HG03520 (cell line): Measurements from ENCODE around the gene INSL3.
"Not testable (repeated sequence)": the region's sequence is repeated elsewhere in the genome, so short reads cannot be mapped to it uniquely, and the experiment has no call there.

Experiments
- ATAC-seq: cut with Tn5 transposase; IDR thresholded peaks from one replicate; pipeline ENCODE4 v1.9.1; 2021; ENCODE audit warnings: mild to moderate bottlenecking, moderate library complexity; ENCODE audit not compliant: unreplicated experiment

INSL3 gene

GRCh38 chr19:17790059-17790780, 31.1 kb downstream of the INSL3 start:
- no peak for ATAC-seq

- ATAC-seq: no peak
Observed at GRCh38 chr19:17788632-17789031, 32.7 kb downstream of the INSL3 start.

GRCh38 chr19:17787274-17787913, 33.9 kb downstream of the INSL3 start:
- ATAC-seq: no peak

GRCh38 chr19:17784201-17785008, 36.9 kb downstream of the INSL3 start:
- ATAC-seq: no peak

- ATAC-seq: not testable (repeated sequence)
Observed at GRCh38 chr19:17783721-17784120, 37.6 kb downstream of the INSL3 start.

GRCh38 chr19:17780781-17781180, 40.5 kb downstream of the INSL3 start:
- no peak for ATAC-seq

GRCh38 chr19:17778968-17779929, 42.1 kb downstream of the INSL3 start:
- no peak for ATAC-seq

- ATAC-seq: no peak
Observed at GRCh38 chr19:17778251-17778967, 42.9 kb downstream of the INSL3 start.

- not testable (repeated sequence) for ATAC-seq
Observed at GRCh38 chr19:17777840-17778239, 43.5 kb downstream of the INSL3 start.

GRCh38 chr19:17775991-17776803, 45.1 kb downstream of the INSL3 start:
- peak; percentile 57 for ATAC-seq

- no peak for ATAC-seq
Observed at GRCh38 chr19:17775245-17775927, 45.9 kb downstream of the INSL3 start.

- ATAC-seq: no peak
Observed at GRCh38 chr19:17772172-17772571, 49.1 kb downstream of the INSL3 start.

- no peak for ATAC-seq
Observed at GRCh38 chr19:17770613-17771012, 50.7 kb downstream of the INSL3 start.

GRCh38 chr19:17767559-17767958, 53.8 kb downstream of the INSL3 start:
- ATAC-seq: no peak

GRCh38 chr19:17766543-17767131, 54.7 kb downstream of the INSL3 start:
- no peak for ATAC-seq
